GM20000 (cell line): ENCODE measurements around the gene TRIM71.
A peak's percentile ranks its signal among the peaks of the same experiment; 100 is the strongest.
"Not testable (repeated sequence)": the region's sequence is repeated elsewhere in the genome, so short reads cannot be mapped to it uniquely, and the experiment has no call there.

Experiments
- DNase-seq: peaks from one replicate; pipeline ENCODE4 v3.0.0; 2012; ENCODE audit warnings: low spot score
- CTCF ChIP-seq: IDR thresholded peaks from 2 replicates; pipeline ENCODE4 v1.5.1; 2012; ENCODE audit warnings: mild to moderate bottlenecking, control low read depth; ENCODE audit errors: extremely low read depth, missing control alignments

The TRIM71 gene

GRCh38 chr3:32896143-32896542 lies 78.3 kb downstream of the TRIM71 start:
- no peak for TF ChIP-seq CTCF
- no peak for DNase-seq

DNA sequence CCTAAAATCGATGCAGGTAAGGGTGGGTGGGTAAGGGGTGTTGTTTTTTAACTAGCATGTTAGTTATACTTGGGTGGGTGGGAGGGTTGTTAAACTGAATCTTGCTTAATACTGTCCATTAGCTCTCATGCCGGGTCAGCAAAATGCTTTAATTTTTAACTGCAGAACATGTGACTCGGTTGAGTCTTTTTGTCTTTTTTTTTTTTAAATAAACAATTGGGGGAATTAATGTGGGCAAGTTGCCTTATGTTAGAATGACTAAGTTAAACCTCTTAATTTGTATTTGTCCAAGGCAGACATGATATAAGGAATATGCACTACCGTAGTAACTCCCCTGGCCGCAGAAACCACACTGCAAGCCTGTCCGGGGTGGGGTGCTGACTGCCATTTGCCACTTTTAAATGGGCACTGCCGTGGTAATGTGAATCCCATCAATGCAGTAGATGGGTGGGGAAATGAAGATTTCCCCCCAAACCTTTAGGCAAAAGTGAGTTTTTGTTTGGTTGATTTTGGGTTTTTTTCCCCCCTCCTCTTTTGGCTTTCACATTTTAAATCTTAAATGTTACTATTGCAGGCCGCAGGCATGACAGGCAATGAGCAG lies 79.3 kb downstream of the TRIM71 start:
- DNase-seq = no peak
- TF ChIP-seq CTCF = no peak

DNA sequence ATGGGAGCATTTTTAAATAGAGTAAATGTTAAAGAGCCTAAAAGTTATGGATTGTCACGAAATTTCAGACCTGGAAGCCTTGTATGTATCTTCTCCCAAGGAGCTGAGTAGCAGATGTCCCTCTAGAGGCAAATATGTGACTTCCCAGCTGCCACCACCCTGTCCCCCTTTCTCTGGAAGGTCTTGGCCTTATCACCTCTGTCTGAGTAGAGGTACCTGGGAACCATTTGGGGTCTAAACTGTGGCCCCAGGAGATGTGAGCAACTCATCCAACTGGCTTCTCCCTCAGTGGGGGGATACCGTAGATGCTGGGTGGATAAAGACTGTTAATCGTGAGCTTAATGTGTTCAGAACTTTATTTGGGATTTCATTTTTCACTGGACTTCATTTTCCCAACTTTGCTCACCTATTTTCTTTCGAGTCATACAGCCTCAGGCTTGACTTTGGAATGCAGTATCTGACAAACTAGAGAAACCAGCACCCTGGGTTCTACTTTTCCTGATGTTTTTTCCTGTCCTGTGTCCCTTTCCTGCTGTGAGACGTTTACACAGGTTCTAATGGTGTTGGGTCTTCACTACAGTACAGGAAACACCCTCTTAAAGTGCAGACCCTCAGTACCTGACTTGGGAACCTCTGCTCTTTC lies 80.3 kb downstream of the TRIM71 start:
- no peak for TF ChIP-seq CTCF
- no peak for DNase-seq

- DNase-seq = no peak
- TF ChIP-seq CTCF = no peak
These were observed 81.5 kb downstream of the TRIM71 start for GRCh38 chr3:32899265-32899664.

DNA sequence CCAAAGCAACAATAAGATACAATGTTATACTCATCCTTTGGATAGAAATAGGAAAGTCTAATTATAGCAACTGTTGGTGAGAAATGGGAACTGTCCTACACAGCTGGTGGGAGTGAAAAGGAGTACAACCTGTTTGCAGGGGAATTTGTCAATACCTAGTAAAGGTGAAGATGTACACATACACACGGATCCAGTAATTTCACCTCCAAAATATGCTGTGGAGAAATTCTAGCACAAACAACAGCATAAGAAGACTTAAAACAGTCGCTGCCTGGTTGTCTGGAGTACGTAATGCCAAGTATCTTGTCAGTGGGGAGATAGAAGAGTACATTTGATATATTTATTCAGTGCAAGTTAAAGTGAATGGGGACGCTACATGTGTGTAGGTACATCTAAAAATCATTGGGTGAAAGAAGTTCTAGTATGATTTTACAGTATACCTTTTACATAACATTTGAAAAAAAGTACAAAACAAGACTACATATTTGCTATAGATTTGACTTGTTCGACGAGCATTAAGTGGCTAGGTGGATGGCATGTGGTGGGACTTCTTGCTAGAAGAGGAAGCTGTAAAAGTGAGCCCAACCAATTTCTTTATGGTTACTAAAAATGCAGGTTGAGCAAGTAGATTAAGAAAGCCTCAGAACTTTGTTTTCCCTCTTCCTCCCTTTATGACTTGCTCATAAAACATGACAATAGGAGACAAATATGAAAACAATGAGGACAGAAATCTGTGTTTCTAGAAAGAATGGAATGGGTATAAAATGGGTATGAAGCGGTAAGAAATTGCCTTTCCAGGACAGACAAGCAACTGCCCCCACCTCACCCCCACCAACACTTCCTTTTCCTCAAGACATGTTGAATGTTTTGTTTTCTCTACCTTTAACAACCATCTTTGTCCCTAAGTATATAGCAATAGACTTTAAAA lies 83.5 kb downstream of the TRIM71 start:
- no peak for DNase-seq
- TF ChIP-seq CTCF = no peak

DNA sequence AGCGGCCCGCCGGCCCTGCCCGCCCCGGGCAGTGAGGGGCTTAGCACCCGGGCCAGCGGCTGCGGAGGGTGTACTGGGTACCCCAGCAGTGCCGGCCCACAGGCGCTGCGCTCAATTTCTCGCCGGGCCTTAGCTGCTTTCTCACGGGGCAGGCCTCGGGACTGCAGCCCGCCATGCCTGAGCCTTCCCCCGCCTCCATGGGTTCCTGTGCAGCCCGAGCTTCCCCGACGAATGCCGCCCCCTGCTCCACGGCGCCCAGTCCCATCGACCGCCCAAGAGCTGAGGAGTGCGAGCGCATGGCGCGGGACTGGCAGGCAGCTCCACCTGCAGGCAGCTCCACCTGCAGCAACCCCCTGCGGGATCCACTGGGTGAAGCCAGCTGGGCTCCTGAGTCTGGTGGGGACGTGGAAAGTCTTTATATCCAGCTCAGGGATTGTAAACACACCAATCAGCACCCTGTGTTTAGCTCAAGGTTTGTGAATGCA lies 85.1 kb downstream of the TRIM71 start:
- DNase-seq = not testable (repeated sequence)

More for the DNA sequence above, 85.1 kb downstream of the TRIM71 start:
- TF ChIP-seq CTCF = peak; percentile 64
